Measurements from ENCODE around the gene C10orf143.

C10orf143 gene

DNA sequence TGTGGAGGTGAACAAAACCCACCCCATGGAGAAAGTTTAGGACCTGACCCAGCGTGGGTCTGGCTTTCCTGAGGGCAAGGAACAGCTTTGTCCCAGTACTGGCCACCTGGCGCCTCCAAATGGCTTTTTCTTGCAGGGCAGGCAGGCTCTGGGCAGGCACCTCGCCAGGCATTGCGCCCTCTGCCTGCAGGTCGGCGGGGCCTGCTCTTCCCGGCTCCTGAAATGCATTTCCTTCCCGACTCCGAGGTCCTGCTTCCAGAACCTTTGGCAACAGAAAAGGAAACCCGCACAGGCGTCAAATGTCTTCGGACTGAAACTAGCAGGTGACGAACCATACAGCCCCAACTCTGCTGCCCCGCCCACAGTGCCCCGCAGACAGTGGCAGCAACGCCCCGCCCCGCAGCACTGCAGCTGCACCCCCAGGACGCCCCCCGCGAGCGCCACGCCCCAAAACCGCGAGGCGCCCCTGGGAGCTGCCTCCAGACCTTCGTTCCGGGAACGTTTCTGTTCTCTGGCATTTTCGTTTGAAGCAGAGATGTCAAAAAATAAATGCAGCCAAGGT is 65.5 kb downstream of the C10orf143 start:
- Histone ChIP-seq H2AFZ (ENCODE audit: low read length) (no peak overlapping the region), H3K23ac (ENCODE audit: low read depth, low read length, poor library complexity) (no peak overlapping the region), H2BK12ac (ENCODE audit: low read length) (no peak overlapping the region), H3K9ac (ENCODE audit: low read depth, low read length, poor library complexity) (no peak overlapping the region), H4K8ac (ENCODE audit: low read depth, low read length) (no peak overlapping the region), H3K4me1 (ENCODE audit: control insufficient read depth in 2 of 2, insufficient read depth in 1 of 2, low read depth in 1 of 2, low read length in 2 of 2) (peaks cover 0 to 1% of the 10 kb centered on the region in 2 donors), H3K27me3 (ENCODE audit: control insufficient read depth in 3 of 3, insufficient read depth in 3 of 3, low read depth in 1 of 3, low read length in 3 of 3) (peaks cover 0 to 2% (median 0%) of the 10 kb centered on the region in 3 experiments), H3K18ac (ENCODE audit: low read length) (no peak overlapping the region), H4K91ac (ENCODE audit: low read depth, low read length, poor library complexity) (no peak overlapping the region), H2BK15ac (ENCODE audit: low read length) (peak overlapping the region; percentile 15), H3K4ac (ENCODE audit: low read length) (no peak overlapping the region), H3K36me3 (replicated peaks in 1 of 2; ENCODE audit: control insufficient read depth in 2 of 2, insufficient read depth in 2 of 2, low read length in 2 of 2) (no peaks in the 10 kb centered on the region), H3K14ac (ENCODE audit: low read length) (no peak overlapping the region), H2AK5ac (ENCODE audit: low read depth, low read length) (peak overlapping the region; percentile 60), H3K9me3 (replicated peaks in 1 of 2; ENCODE audit: control insufficient read depth in 2 of 2, insufficient read depth in 1 of 2, low read depth in 1 of 2, low read length in 2 of 2) (peaks cover 0 to 3% of the 10 kb centered on the region in 2 donors), H2BK5ac (ENCODE audit: low read length) (no peak overlapping the region), H3K4me2 (ENCODE audit: insufficient read depth, low read length, poor library complexity, severe bottlenecking) (no peak overlapping the region), H3K4me3 (ENCODE audit: low read length in 2 of 2) (no peak overlapping the region), H3K79me1 (ENCODE audit: low read depth, low read length) (peaks cover 2% of the 10 kb centered on the region), H3K27ac (replicated peaks; ENCODE audit: low read length) (no peak overlapping the region), H2BK120ac (ENCODE audit: low read depth, low read length) (no peak overlapping the region)
- DNase-seq (ENCODE audit: low spot score): no peak
- no CpG with 5 or more reads among the region's 30 CpGs for WGBS, 2 donors (ENCODE audit: extremely low coverage in 2 of 2, insufficient read length in 2 of 2, insufficient replicate concordance in 1 of 2)

GRCh38 chr10:130044067-130045061 is 66.3 kb downstream of the C10orf143 start:
- Histone ChIP-seq H3K4me2 (ENCODE audit: insufficient read depth, low read length, poor library complexity, severe bottlenecking) (no peak overlapping the region), H4K8ac (ENCODE audit: low read depth, low read length) (no peak overlapping the region), H3K18ac (ENCODE audit: low read length) (no peak overlapping the region), H2AK5ac (ENCODE audit: low read depth, low read length) (no peak overlapping the region), H3K27me3 (ENCODE audit: control insufficient read depth in 3 of 3, insufficient read depth in 3 of 3, low read depth in 1 of 3, low read length in 3 of 3) (peaks cover 0 to 2% (median 0%) of the 10 kb centered on the region in 3 experiments), H2BK5ac (ENCODE audit: low read length) (no peak overlapping the region), H3K14ac (ENCODE audit: low read length) (no peak overlapping the region), H3K27ac (replicated peaks; ENCODE audit: low read length) (no peak overlapping the region), H2BK12ac (ENCODE audit: low read length) (no peak overlapping the region), H3K23ac (ENCODE audit: low read depth, low read length, poor library complexity) (no peak overlapping the region), H3K9me3 (replicated peaks in 1 of 2; ENCODE audit: control insufficient read depth in 2 of 2, insufficient read depth in 1 of 2, low read depth in 1 of 2, low read length in 2 of 2) (peaks cover 0 to 3% of the 10 kb centered on the region in 2 donors), H3K79me1 (ENCODE audit: low read depth, low read length) (peaks cover 2% of the 10 kb centered on the region), H2AFZ (ENCODE audit: low read length) (no peak overlapping the region), H3K9ac (ENCODE audit: low read depth, low read length, poor library complexity) (peak overlapping the region; percentile 57), H2BK120ac (ENCODE audit: low read depth, low read length) (no peak overlapping the region), H3K36me3 (replicated peaks in 1 of 2; ENCODE audit: control insufficient read depth in 2 of 2, insufficient read depth in 2 of 2, low read length in 2 of 2) (no peaks in the 10 kb centered on the region), H3K4me3 (ENCODE audit: low read length in 2 of 2) (no peak overlapping the region), H4K91ac (ENCODE audit: low read depth, low read length, poor library complexity) (no peak overlapping the region), H3K4ac (ENCODE audit: low read length) (no peak overlapping the region), H3K4me1 (ENCODE audit: control insufficient read depth in 2 of 2, insufficient read depth in 1 of 2, low read depth in 1 of 2, low read length in 2 of 2) (peaks cover 0 to 1% of the 10 kb centered on the region in 2 donors), H2BK15ac (ENCODE audit: low read length) (no peak overlapping the region)
- no CpG with 5 or more reads among the region's 17 CpGs for WGBS, 2 donors (ENCODE audit: extremely low coverage in 2 of 2, insufficient read length in 2 of 2, insufficient replicate concordance in 1 of 2)
- no peak for DNase-seq (ENCODE audit: low spot score)

GRCh38 chr10:130043491-130043890 is 67.1 kb downstream of the C10orf143 start:
- no peak overlapping the region for H3K18ac ChIP-seq (ENCODE audit: low read length)
- no peak overlapping the region for H3K27ac ChIP-seq (replicated peaks; ENCODE audit: low read length)
- no peak overlapping the region for H2BK5ac ChIP-seq (ENCODE audit: low read length)
- DNase-seq (ENCODE audit: low spot score): no peak
- peaks cover 2% of the 10 kb centered on the region for H3K79me1 ChIP-seq (ENCODE audit: low read depth, low read length)
- no peak overlapping the region for H2BK12ac ChIP-seq (ENCODE audit: low read length)
- no peak overlapping the region for H3K4ac ChIP-seq (ENCODE audit: low read length)
- H3K27me3 ChIP-seq (ENCODE audit: control insufficient read depth in 3 of 3, insufficient read depth in 3 of 3, low read depth in 1 of 3, low read length in 3 of 3): peaks cover 0 to 5% (median 2%) of the 10 kb centered on the region in 3 experiments
- no peak overlapping the region for H2BK15ac ChIP-seq (ENCODE audit: low read length)
- no peaks in the 10 kb centered on the region for H3K36me3 ChIP-seq (replicated peaks in 1 of 2; ENCODE audit: control insufficient read depth in 2 of 2, insufficient read depth in 2 of 2, low read length in 2 of 2)
- H3K23ac ChIP-seq (ENCODE audit: low read depth, low read length, poor library complexity): no peak overlapping the region
- no peak overlapping the region for H3K4me2 ChIP-seq (ENCODE audit: insufficient read depth, low read length, poor library complexity, severe bottlenecking)
- no CpG with 5 or more reads among the region's 8 CpGs for WGBS, 2 donors (ENCODE audit: extremely low coverage in 2 of 2, insufficient read length in 2 of 2, insufficient replicate concordance in 1 of 2)
- H3K4me1 ChIP-seq (ENCODE audit: control insufficient read depth in 2 of 2, insufficient read depth in 1 of 2, low read depth in 1 of 2, low read length in 2 of 2): peaks cover 0 to 1% of the 10 kb centered on the region in 2 donors
- H3K4me3 ChIP-seq (ENCODE audit: low read length in 2 of 2): no peak overlapping the region
- H4K8ac ChIP-seq (ENCODE audit: low read depth, low read length): no peak overlapping the region
- no peak overlapping the region for H4K91ac ChIP-seq (ENCODE audit: low read depth, low read length, poor library complexity)
- H2AK5ac ChIP-seq (ENCODE audit: low read depth, low read length): no peak overlapping the region
- H3K9ac ChIP-seq (ENCODE audit: low read depth, low read length, poor library complexity): no peak overlapping the region
- H3K9me3 ChIP-seq (replicated peaks in 1 of 2; ENCODE audit: control insufficient read depth in 2 of 2, insufficient read depth in 1 of 2, low read depth in 1 of 2, low read length in 2 of 2): peaks cover 0 to 3% of the 10 kb centered on the region in 2 donors
- no peak overlapping the region for H2BK120ac ChIP-seq (ENCODE audit: low read depth, low read length)
- no peak overlapping the region for H2AFZ ChIP-seq (ENCODE audit: low read length)
- no peak overlapping the region for H3K14ac ChIP-seq (ENCODE audit: low read length)

DNA sequence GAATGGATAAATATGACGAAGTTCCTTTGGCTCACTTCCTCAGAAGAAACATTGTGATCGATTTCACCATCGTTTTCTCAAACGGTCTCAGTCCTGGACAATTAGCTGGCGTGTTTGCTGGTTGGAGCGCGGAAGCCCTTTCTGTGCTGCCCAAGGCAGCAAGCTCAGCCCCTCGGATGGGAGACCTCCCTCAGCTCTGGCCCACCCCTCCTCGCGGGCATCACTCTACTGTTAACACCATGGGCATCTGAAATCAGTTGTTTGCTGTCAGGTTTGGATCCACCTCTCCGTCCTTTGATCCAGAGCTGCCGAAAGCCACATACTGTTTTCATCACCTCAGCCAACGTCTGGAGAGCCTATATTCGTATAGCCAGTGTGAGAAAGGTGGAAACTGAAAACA is 68.2 kb downstream of the C10orf143 start:
- DNase-seq (ENCODE audit: low spot score): no peak

More for the DNA sequence above, 68.2 kb downstream of the C10orf143 start:
- no peaks in the 10 kb centered on the region for H3K36me3 ChIP-seq (replicated peaks in 1 of 2; ENCODE audit: control insufficient read depth in 2 of 2, insufficient read depth in 2 of 2, low read length in 2 of 2)
- no peak overlapping the region for H2AFZ ChIP-seq (ENCODE audit: low read length)
- H3K4me2 ChIP-seq (ENCODE audit: insufficient read depth, low read length, poor library complexity, severe bottlenecking): no peak overlapping the region
- no peak overlapping the region for H2BK120ac ChIP-seq (ENCODE audit: low read depth, low read length)
- peaks cover 0 to 1% of the 10 kb centered on the region in 2 donors for H3K4me1 ChIP-seq (ENCODE audit: control insufficient read depth in 2 of 2, insufficient read depth in 1 of 2, low read depth in 1 of 2, low read length in 2 of 2)
- no peak overlapping the region for H3K18ac ChIP-seq (ENCODE audit: low read length)
- H4K91ac ChIP-seq (ENCODE audit: low read depth, low read length, poor library complexity): no peak overlapping the region
- H2BK12ac ChIP-seq (ENCODE audit: low read length): no peak overlapping the region
- H3K23ac ChIP-seq (ENCODE audit: low read depth, low read length, poor library complexity): no peak overlapping the region
- no peak overlapping the region for H2BK5ac ChIP-seq (ENCODE audit: low read length)
- no peak overlapping the region for H2AK5ac ChIP-seq (ENCODE audit: low read depth, low read length)
- no CpG with 5 or more reads among the region's 14 CpGs for WGBS, 2 donors (ENCODE audit: extremely low coverage in 2 of 2, insufficient read length in 2 of 2, insufficient replicate concordance in 1 of 2)
- peaks cover 0 to 3% of the 10 kb centered on the region in 2 donors for H3K9me3 ChIP-seq (replicated peaks in 1 of 2; ENCODE audit: control insufficient read depth in 2 of 2, insufficient read depth in 1 of 2, low read depth in 1 of 2, low read length in 2 of 2)
- H3K27ac ChIP-seq (replicated peaks; ENCODE audit: low read length): no peak overlapping the region
- H3K9ac ChIP-seq (ENCODE audit: low read depth, low read length, poor library complexity): no peak overlapping the region
- H3K4me3 ChIP-seq (ENCODE audit: low read length in 2 of 2): no peak overlapping the region
- H2BK15ac ChIP-seq (ENCODE audit: low read length): no peak overlapping the region
- H3K27me3 ChIP-seq (ENCODE audit: control insufficient read depth in 3 of 3, insufficient read depth in 3 of 3, low read depth in 1 of 3, low read length in 3 of 3): peaks cover 0 to 5% (median 2%) of the 10 kb centered on the region in 3 experiments
- peaks cover 2% of the 10 kb centered on the region for H3K79me1 ChIP-seq (ENCODE audit: low read depth, low read length)
- H3K4ac ChIP-seq (ENCODE audit: low read length): no peak overlapping the region
- no peak overlapping the region for H4K8ac ChIP-seq (ENCODE audit: low read depth, low read length)
- no peak overlapping the region for H3K14ac ChIP-seq (ENCODE audit: low read length)
